Purkinje cell (primary cell): ENCODE data around the gene YWHAQ. TPM values are rescaled to one million over a fixed set of nuclear protein-coding genes. Genes with fewer than 3 reads are reported as not detected.

Source experiments
- polyA plus RNA-seq: library from polyadenylated mRNA; unstranded; fragments of >200 nt; fragmentation: Nextera tagmentation; gene quantifications from 2 replicates; pipeline ENCODE4 v1.2.1, GENCODE V29; 2014

The YWHAQ gene
- polyA plus RNA-seq, result 662 and 772 TPM in 2 replicates

GRCh38 chr2:9630736-9631552, at the start of gene YWHAQ:
Gene YWHAQ (minus strand): TSS chr2:9630997. CDS start chr2:9630452, 545 bp downstream.

GRCh38 chr2:9555297-9556120, 75.3 kb downstream of the YWHAQ start, which contains the start of gene ADAM17:
Gene ADAM17 (minus strand): TSS chr2:9555830. CDS start chr2:9555605, 225 bp downstream.

Other genes with a start within 250 kb of the YWHAQ start
- gene ITGB1BP1, start 207.5 kb downstream of the YWHAQ start, polyA plus RNA-seq, result 944 and 950 TPM in 2 replicates
- 50.8 and 51.5 TPM in 2 replicates for gene CPSF3, start 207.3 kb downstream of the YWHAQ start, polyA plus RNA-seq
- gene IAH1, start 156.4 kb downstream of the YWHAQ start, polyA plus RNA-seq, result 91.5 and 115 TPM in 2 replicates
- gene ADAM17, start 75.2 kb downstream of the YWHAQ start, polyA plus RNA-seq, result 6.0 and 12.4 TPM in 2 replicates
- gene TAF1B, start 212.5 kb upstream of the YWHAQ start, polyA plus RNA-seq, result 15.9 and 31.0 TPM in 2 replicates